RWPE2 (cell line): Measurements from ENCODE around the gene DBT.

Source experiments
- ATAC-seq: fragments of 200-7000 bp; cut with Tn5 transposase; 3 replicates; pipeline ENCODE4 v1.9.1; 2021; ENCODE audit warnings: low read depth
- DNase-seq: peaks from one replicate; pipeline ENCODE4 v3.0.0-alpha.2; 2020; ENCODE audit warnings: low spot score
- H3K27ac ChIP-seq: fragments of 450-650 bp; 2 replicates; pipeline ENCODE4 v1.5.1; 2017; ENCODE audit warnings: mild to moderate bottlenecking; ENCODE audit not compliant: poor library complexity, severe bottlenecking
- H3K27me3 ChIP-seq: fragments of 250-450 bp; sonication (Bioruptor Pico); 2 replicates; pipeline ENCODE4 v1.5.1; 2021; ENCODE audit warnings: mild to moderate bottlenecking, moderate library complexity; ENCODE audit not compliant: insufficient read depth, poor library complexity, severe bottlenecking
- H3K36me3 ChIP-seq: fragments of 250-450 bp; sonication (Bioruptor Pico); 2 replicates; pipeline ENCODE4 v1.5.1; 2020; ENCODE audit warnings: low read depth, mild to moderate bottlenecking, moderate library complexity
- H3K4me1 ChIP-seq: fragments of 250-450 bp; sonication (Bioruptor Pico); 2 replicates; pipeline ENCODE4 v1.5.1; 2021; ENCODE audit warnings: mild to moderate bottlenecking, moderate library complexity; ENCODE audit not compliant: insufficient read depth, poor library complexity, severe bottlenecking
- H3K4me3 ChIP-seq: fragments of 250-450 bp; sonication (Bioruptor Pico); 2 replicates; pipeline ENCODE4 v1.5.1; 2021; ENCODE audit warnings: mild to moderate bottlenecking, moderate library complexity; ENCODE audit not compliant: severe bottlenecking
- H3K9me3 ChIP-seq: fragments of 250-450 bp; sonication (Bioruptor Pico); 2 replicates; pipeline ENCODE4 v1.5.1; 2021; ENCODE audit warnings: mild to moderate bottlenecking, moderate library complexity; ENCODE audit not compliant: severe bottlenecking
- CTCF ChIP-seq: fragments of 450-650 bp; IDR thresholded peaks from one replicate; pipeline ENCODE4 v1.5.1; 2017; ENCODE audit warnings: mild to moderate bottlenecking, moderate library complexity; ENCODE audit not compliant: poor library complexity, severe bottlenecking

DBT gene

GRCh38 chr1:100152271-100152670 lies 97.4 kb downstream of the DBT start:
- Histone ChIP-seq H3K9me3 (no peaks in the 10 kb centered on the region), H3K4me1 (no peaks in the 10 kb centered on the region), H3K27ac (no peak overlapping the region), H3K27me3 (no peaks in the 10 kb centered on the region), H3K4me3 (no peak overlapping the region), H3K36me3 (peaks cover 29% of the 10 kb centered on the region)
- DNase-seq (no peak), ATAC-seq (no peak)
- TF ChIP-seq CTCF = no peak

- H3K27me3 ChIP-seq = no peaks in the 10 kb centered on the region
- DNase-seq (no peak), ATAC-seq (no peak)
- peaks cover 33% of the 10 kb centered on the region for H3K36me3 ChIP-seq
- no peak for TF ChIP-seq CTCF
- H3K4me3 ChIP-seq = no peak overlapping the region
- no peaks in the 10 kb centered on the region for H3K4me1 ChIP-seq
- no peaks in the 10 kb centered on the region for H3K9me3 ChIP-seq
- H3K27ac ChIP-seq = no peak overlapping the region
Measured at GRCh38 chr1:100151679-100152078, 98.0 kb downstream of the DBT start.

- DNase-seq (no peak), ATAC-seq (no peak)
- Histone ChIP-seq H3K27me3 (no peaks in the 10 kb centered on the region), H3K4me3 (no peak overlapping the region), H3K9me3 (no peaks in the 10 kb centered on the region), H3K27ac (no peak overlapping the region), H3K36me3 (peaks cover 71% of the 10 kb centered on the region), H3K4me1 (no peaks in the 10 kb centered on the region)
- no peak for TF ChIP-seq CTCF
Measured at GRCh38 chr1:100147875-100148274, 101.8 kb downstream of the DBT start.

- H3K4me3 ChIP-seq = no peak overlapping the region
- no peaks in the 10 kb centered on the region for H3K27me3 ChIP-seq
- no peaks in the 10 kb centered on the region for H3K9me3 ChIP-seq
- no peaks in the 10 kb centered on the region for H3K4me1 ChIP-seq
- no peak for TF ChIP-seq CTCF
- no peak for DNase-seq
- H3K27ac ChIP-seq = no peak overlapping the region
- H3K36me3 ChIP-seq = peaks cover 81% of the 10 kb centered on the region
- ATAC-seq = no peak
Measured at GRCh38 chr1:100146958-100147357, 102.7 kb downstream of the DBT start.

GRCh38 chr1:100145116-100145515 lies 104.5 kb downstream of the DBT start:
- DNase-seq (no peak), ATAC-seq (no peak)
- no peak overlapping the region for H3K27ac ChIP-seq
- no peaks in the 10 kb centered on the region for H3K9me3 ChIP-seq
- TF ChIP-seq CTCF = no peak
- H3K4me3 ChIP-seq = no peak overlapping the region
- H3K36me3 ChIP-seq = peaks cover 99% of the 10 kb centered on the region
- H3K4me1 ChIP-seq = no peaks in the 10 kb centered on the region
- H3K27me3 ChIP-seq = no peaks in the 10 kb centered on the region
